Glomerular visceral epithelial cell (primary cell): ENCODE results near the gene RHOB.
"Not testable (repeated sequence)": the region's sequence is repeated elsewhere in the genome, so short reads cannot be mapped to it uniquely, and the experiment has no call there.

Source experiments
- DNase-seq: peaks from one replicate; pipeline ENCODE4 v3.0.0-alpha.2; 2016; ENCODE audit errors: extremely low spot score

Gene RHOB

DNA sequence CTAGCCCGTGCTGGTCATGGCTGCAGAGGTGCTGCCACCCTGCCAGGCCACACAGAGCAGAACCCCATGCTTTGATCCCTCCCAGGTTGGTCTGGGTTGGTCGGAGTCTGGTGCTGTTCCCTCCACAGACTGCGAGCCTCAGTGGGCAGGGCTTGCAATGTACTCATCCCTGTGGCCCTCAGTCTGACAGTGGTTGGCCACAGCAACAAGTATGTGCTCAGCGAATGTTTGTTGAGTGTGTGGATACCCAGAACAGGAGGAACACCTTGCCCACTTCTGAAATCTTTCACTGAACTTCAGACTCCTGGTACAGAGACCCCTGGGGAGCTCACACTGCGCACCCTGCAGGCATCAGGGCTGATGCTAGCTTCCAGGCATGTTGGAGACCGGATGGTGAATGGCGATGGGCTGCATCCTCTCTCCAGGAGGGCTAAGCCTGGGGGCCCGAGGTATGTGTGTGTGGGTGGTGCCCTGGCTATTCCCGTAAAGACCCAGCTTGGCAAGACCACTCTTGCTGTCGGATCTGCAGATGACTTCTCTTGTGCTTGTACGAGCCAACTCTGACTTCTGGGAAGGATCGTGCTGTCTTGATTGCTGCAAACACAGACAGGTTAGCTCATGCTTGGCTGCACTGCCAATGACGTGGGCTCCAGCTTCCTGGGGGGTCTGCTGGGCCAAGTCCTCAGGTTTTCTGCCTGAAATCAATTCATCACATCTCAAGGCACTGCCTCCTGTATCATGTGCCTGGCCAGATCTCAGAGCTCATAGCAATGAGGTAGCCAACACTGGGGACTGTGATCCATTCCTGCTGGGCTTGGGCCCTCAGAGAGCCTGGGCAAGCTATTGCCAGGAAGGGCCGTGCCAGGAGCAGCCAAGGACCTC lies 43.7 kb downstream of the RHOB start:
- peak; percentile 96 for DNase-seq

- peak; percentile 81 for DNase-seq
Observed at GRCh38 chr2:20491739-20492531, 45.1 kb downstream of the RHOB start.

DNA sequence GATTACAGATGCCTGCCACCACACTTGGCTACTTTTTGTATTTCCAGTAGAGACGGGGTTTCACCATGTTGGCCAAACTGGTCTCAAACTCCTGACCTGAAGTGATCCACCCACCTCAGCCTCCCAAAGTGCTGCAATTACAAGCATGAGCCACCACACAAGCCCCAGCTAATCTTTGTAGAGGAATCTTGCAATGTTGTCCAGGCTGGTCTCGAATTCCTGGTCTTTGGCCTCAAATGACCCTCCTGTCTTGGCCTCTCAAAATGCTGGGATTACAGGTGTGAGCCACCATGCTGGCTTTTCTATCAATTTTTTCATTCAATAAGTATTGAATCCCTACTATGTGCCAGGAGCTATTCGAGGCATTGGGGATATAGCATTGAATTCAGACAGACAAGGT lies 46.2 kb downstream of the RHOB start:
- DNase-seq: not testable (repeated sequence)

GRCh38 chr2:20494241-20494640 lies 47.4 kb downstream of the RHOB start:
- no peak for DNase-seq

DNA sequence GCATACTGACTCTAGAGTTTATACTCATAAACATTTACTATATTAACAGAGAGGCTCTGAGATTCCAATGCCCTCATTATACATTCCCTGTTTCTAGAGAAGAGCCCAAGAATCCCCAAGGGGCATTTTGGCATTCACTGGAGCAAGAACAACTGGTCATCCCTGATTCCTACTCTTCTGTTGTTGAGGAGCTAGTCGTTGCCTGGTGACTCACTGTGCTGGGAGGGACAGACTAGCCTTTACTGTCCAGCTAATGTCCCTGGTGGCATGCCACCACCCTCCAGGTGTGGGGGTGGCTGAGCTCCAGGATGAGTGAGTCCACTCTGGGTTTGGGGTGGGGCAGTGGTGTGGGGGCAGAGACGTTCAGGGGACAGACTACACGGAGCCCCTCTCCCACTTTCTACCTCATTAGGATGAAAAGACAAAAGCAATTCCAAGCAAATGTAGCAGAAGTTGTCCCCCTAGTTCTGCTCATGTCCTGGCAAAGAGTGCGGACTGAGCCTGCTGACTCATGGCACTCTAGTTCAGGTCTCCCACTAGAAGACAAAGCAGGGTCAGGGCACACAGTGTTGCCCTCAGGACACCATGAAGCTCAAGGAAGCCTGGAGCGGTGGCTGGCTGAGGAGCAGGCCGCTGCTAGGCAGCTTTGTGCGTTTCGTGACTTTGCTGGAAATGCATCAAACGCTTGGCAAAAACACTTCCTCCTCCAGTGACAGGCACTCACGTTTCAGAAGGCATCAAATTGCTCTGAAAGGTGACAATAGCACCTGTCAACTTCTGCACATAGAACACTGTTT lies 49.4 kb downstream of the RHOB start:
- peak; percentile 83 for DNase-seq

DNA sequence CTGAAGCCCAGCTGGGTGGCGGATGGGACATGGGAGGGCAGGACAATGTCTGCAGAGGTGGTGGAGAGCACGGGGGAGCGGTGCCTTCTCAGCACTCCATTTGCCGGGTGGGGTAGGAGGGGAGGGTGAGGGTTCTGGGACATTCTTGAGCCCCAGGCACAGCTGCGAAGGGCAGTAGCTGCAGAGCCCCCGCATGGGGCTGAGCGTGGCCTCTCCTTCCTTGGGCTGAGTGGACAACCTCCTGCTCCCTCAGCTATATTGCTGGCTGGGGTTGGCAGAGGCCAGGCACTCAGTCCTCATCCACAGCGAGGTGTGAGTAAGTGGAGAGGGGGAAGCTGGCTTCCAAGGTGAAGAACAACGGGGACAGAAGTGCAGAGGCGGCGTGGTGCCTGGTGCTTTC lies 50.1 kb downstream of the RHOB start:
- DNase-seq: no peak
